HEK293T (cell line): ENCODE data around the gene LRP1B.

Source experiments
- CTCF ChIA-PET: fragments of 350-600 bp; formaldehyde crosslinking; extraction: SDS; loops from one replicate; lab custom pipeline; 2021; ENCODE audit warnings: antibody characterized with exemption, inconsistent platforms; lab: Yijun Ruan, JAX
- POLR2A ChIA-PET: fragments of 350-600 bp; formaldehyde crosslinking; extraction: SDS; loops from one replicate; lab custom pipeline; 2020; ENCODE audit warnings: antibody characterized with exemption, inconsistent platforms; lab: Yijun Ruan, JAX
- DNase-seq: peaks from one replicate; pipeline ENCODE4 v3.0.0; 2012; ENCODE audit warnings: mixed read lengths; ENCODE audit errors: extremely low spot score
- ARNT ChIP-seq: fragments of 450-650 bp; IDR thresholded peaks from 2 replicates; pipeline ENCODE4 v1.6.1; 2017; ENCODE audit warnings: mild to moderate bottlenecking
- BHLHE40 ChIP-seq: fragments of 450-650 bp; IDR thresholded peaks from 2 replicates; pipeline ENCODE4 v1.6.1; 2016; ENCODE audit warnings: mild to moderate bottlenecking, moderate library complexity, borderline replicate concordance
- CTBP1 ChIP-seq: fragments of 450-650 bp; IDR thresholded peaks from 2 replicates; pipeline ENCODE4 v1.6.1; 2016; ENCODE audit warnings: borderline replicate concordance
- ELF4 ChIP-seq: fragments of 450-650 bp; IDR thresholded peaks from 2 replicates; pipeline ENCODE4 v1.6.1; 2017; ENCODE audit warnings: antibody characterized with exemption
- FOXA1 ChIP-seq: fragments of 450-650 bp; IDR thresholded peaks from 2 replicates; pipeline ENCODE4 v1.6.1; 2016; ENCODE audit warnings: mild to moderate bottlenecking
- FOXK2 ChIP-seq: fragments of 450-650 bp; IDR thresholded peaks from 2 replicates; pipeline ENCODE4 v1.6.1; 2016; ENCODE audit warnings: mild to moderate bottlenecking
- FOXM1 ChIP-seq: fragments of 450-650 bp; IDR thresholded peaks from 2 replicates; pipeline ENCODE4 v1.6.1; 2017; ENCODE audit warnings: mild to moderate bottlenecking, borderline replicate concordance
- HDGF ChIP-seq: fragments of 450-650 bp; IDR thresholded peaks from 2 replicates; pipeline ENCODE4 v1.6.1; 2017; ENCODE audit warnings: antibody characterized with exemption, borderline replicate concordance
- L3MBTL2 ChIP-seq: fragments of 450-650 bp; conservative IDR thresholded peaks from 2 replicates; pipeline ENCODE4 v1.6.1; 2016; ENCODE audit warnings: mild to moderate bottlenecking
- LEF1 ChIP-seq: fragments of 450-650 bp; IDR thresholded peaks from 2 replicates; pipeline ENCODE4 v1.6.1; 2017; ENCODE audit warnings: mild to moderate bottlenecking, borderline replicate concordance
- NFRKB ChIP-seq: fragments of 450-650 bp; IDR thresholded peaks from 2 replicates; pipeline ENCODE4 v1.6.1; 2016; ENCODE audit warnings: mild to moderate bottlenecking, moderate library complexity
- PKNOX1 ChIP-seq: fragments of 450-650 bp; IDR thresholded peaks from 2 replicates; pipeline ENCODE4 v1.6.1; 2016
- SP1 ChIP-seq: fragments of 450-650 bp; IDR thresholded peaks from 2 replicates; pipeline ENCODE4 v1.6.1; 2017
- SUZ12 ChIP-seq: fragments of 450-650 bp; IDR thresholded peaks from 2 replicates; pipeline ENCODE4 v1.6.1; 2016; ENCODE audit warnings: mild to moderate bottlenecking
- TARDBP ChIP-seq: fragments of 450-650 bp; IDR thresholded peaks from 2 replicates; pipeline ENCODE4 v1.6.1; 2016
- ZNF384 ChIP-seq: fragments of 450-650 bp; IDR thresholded peaks from 2 replicates; pipeline ENCODE4 v1.6.1; 2016

The LRP1B gene

GRCh38 chr2:141652308-141652707 lies 478.5 kb downstream of the LRP1B start:
- TF ChIP-seq BHLHE40: no peak
- POLR2A ChIA-PET: no interaction called here
- DNase-seq: no peak
- CTCF ChIA-PET: no interaction called here

- no peak for DNase-seq
- ChIA-PET CTCF (no interaction called here), POLR2A (no interaction called here)
- TF ChIP-seq SUZ12: no peak
- TF ChIP-seq FOXA1: no peak
Measured at GRCh38 chr2:141647353-141647752, 483.5 kb downstream of the LRP1B start.

GRCh38 chr2:141641462-141641861 lies 489.4 kb downstream of the LRP1B start:
- no peak for DNase-seq
- POLR2A ChIA-PET: no interaction called here
- TF ChIP-seq SUZ12 (no peak), PKNOX1 (no peak), ELF4 (no peak), ARNT (no peak), CTBP1 (no peak), NFRKB (no peak), LEF1 (no peak), ZNF384 (no peak), FOXM1 (no peak), SP1 (no peak), FOXA1 (no peak), FOXK2 (no peak), TARDBP (no peak), L3MBTL2 (no peak), HDGF (no peak), BHLHE40 (no peak)
- CTCF ChIA-PET: interaction anchor here (0.6 kb wide), 1 partner anchor 1055 kb away, joined by 5 read pairs; no protein-coding TSS in a partner anchor

- POLR2A ChIA-PET: no interaction called here
- TF ChIP-seq ZNF384 (no peak), PKNOX1 (no peak), TARDBP (no peak), ELF4 (no peak), HDGF (no peak), NFRKB (no peak), FOXM1 (no peak), CTBP1 (no peak), FOXK2 (no peak), L3MBTL2 (no peak), SP1 (no peak), ARNT (no peak), SUZ12 (no peak)
- CTCF ChIA-PET: interaction anchor here (0.7 kb wide), 1 partner anchor 10 kb away, joined by 3 read pairs; no protein-coding TSS in a partner anchor
- no peak for DNase-seq
Measured at GRCh38 chr2:141639809-141640208, 491.0 kb downstream of the LRP1B start.

GRCh38 chr2:141633132-141633531 lies 497.7 kb downstream of the LRP1B start:
- ChIA-PET POLR2A (no interaction called here), CTCF (no interaction called here)
- no peak for DNase-seq
- TF ChIP-seq NFRKB (no peak), L3MBTL2 (no peak), BHLHE40 (no peak)

- no peak for TF ChIP-seq ARNT
- TF ChIP-seq PKNOX1: no peak
- no peak for TF ChIP-seq HDGF
- no peak for TF ChIP-seq SP1
- no peak for TF ChIP-seq L3MBTL2
- TF ChIP-seq TARDBP: no peak
- no peak for TF ChIP-seq BHLHE40
- no peak for TF ChIP-seq CTBP1
- no peak for TF ChIP-seq FOXA1
- TF ChIP-seq ELF4: no peak
- no peak for TF ChIP-seq FOXK2
- TF ChIP-seq SUZ12: no peak
- TF ChIP-seq NFRKB: no peak
- no peak for TF ChIP-seq ZNF384
- TF ChIP-seq FOXM1: no peak
- ChIA-PET POLR2A (no interaction called here), CTCF (interaction anchor here (0.6 kb wide), 1 partner anchor 9 kb away, joined by 3 read pairs; no protein-coding TSS in a partner anchor)
- DNase-seq: no peak
Measured at GRCh38 chr2:141630407-141630930, 500.3 kb downstream of the LRP1B start.

- TF ChIP-seq SP1 (no peak), ARNT (no peak), L3MBTL2 (no peak), CTBP1 (no peak)
- DNase-seq: no peak
- POLR2A ChIA-PET: no interaction called here
- CTCF ChIA-PET: no interaction called here
Measured at GRCh38 chr2:141620372-141620771, 510.4 kb downstream of the LRP1B start.
